Heart left ventricle (tissue), 16 donors: ENCODE measurements around the gene ARHGEF7. TPM values are rescaled to one million over a fixed set of nuclear protein-coding genes. Genes with fewer than 3 reads are reported as not detected.

Source experiments
- ATAC-seq, 4 donors: fragments of 200-7000 bp; cut with Tn5 transposase; one replicate each; pipeline ENCODE4 v1.9.1; 2020 to 2022; ENCODE audit warnings: moderate library complexity in 4 of 4, mild to moderate bottlenecking in 3 of 4, moderate number of reproducible peaks in 1 of 4
- DNase-seq, 5 donors: peaks; one replicate each; pipeline ENCODE4 v3.0.0-alpha.2; 2020
- H3K27ac ChIP-seq, 12 donors: fragments of 200-600 bp; sonication (generic) in 4 of 12; one replicate each; pipeline versions ENCODE4 v1.5.0 to v1.8.0; 2016 to 2022; ENCODE audit warnings: mild to moderate bottlenecking in 2 of 12
- H3K27me3 ChIP-seq, 9 donors: fragments of 200-600 bp; sonication (generic) in 2 of 9; one replicate each; pipeline versions ENCODE4 v1.5.1 to v1.8.0; 2016 to 2022; ENCODE audit warnings: mild to moderate bottlenecking in 3 of 9
- H3K36me3 ChIP-seq, 9 donors: fragments of 200-600 bp; sonication (generic) in 2 of 9; one replicate each; pipeline versions ENCODE4 v1.5.0 to v1.8.0; 2018 to 2022; ENCODE audit warnings: mild to moderate bottlenecking in 2 of 9
- H3K4me1 ChIP-seq, 12 donors: fragments of 200-600 bp; sonication (generic) in 4 of 12; one replicate each; pipeline versions ENCODE4 v1.5.0 to v1.8.0; 2016 to 2022; ENCODE audit warnings: mild to moderate bottlenecking in 3 of 12
- H3K4me3 ChIP-seq, 12 donors: fragments of 200-600 bp; sonication (generic) in 4 of 12; one replicate each; pipeline versions ENCODE4 v1.5.0 to v1.8.0; 2017 to 2022; ENCODE audit warnings: mild to moderate bottlenecking in 9 of 12, moderate library complexity in 4 of 12
- H3K9me3 ChIP-seq, 12 donors: fragments of 200-600 bp; sonication (generic) in 4 of 12; one replicate each; pipeline versions ENCODE4 v1.5.0 to v1.8.0; 2016 to 2022; ENCODE audit warnings: mild to moderate bottlenecking in 1 of 12
- CTCF ChIP-seq, 12 donors: fragments of 200-600 bp; sonication (generic) in 4 of 12; IDR thresholded peaks; one replicate each; pipeline versions ENCODE4 v1.5.0 to v1.8.0; 2018 to 2022; ENCODE audit warnings: antibody characterized with exemption in 12 of 12, mild to moderate bottlenecking in 5 of 12
- POLR2A ChIP-seq, 2 donors: fragments of 450-650 bp; IDR thresholded peaks; one replicate each; pipeline ENCODE4 v1.6.1; 2017; ENCODE audit warnings: antibody characterized with exemption in 2 of 2, mild to moderate bottlenecking in 2 of 2, moderate library complexity in 2 of 2
- WGBS, 4 donors: extraction: QIAGEN DNeasy Blood & Tissue Kit in 2 of 4; methylation state at CpG; one replicate each; pipeline versions ENCODE4 v1.1.5 to v1.1.7; 2013 to 2018; 5-methylcytosine and 5-hydroxymethylcytosine counted together
- intact Hi-C, 10 donors: fragments of 100-400 bp; cut with DNase I; formaldehyde crosslinking; loops; one replicate each; pipeline versions ENCODE4 v1.11.1 to v1.14.2; 2022
- polyA plus RNA-seq, 2 donors: library from polyadenylated mRNA; stranded (reverse); fragments of 200-250 nt; gene quantifications; one replicate each; pipeline ENCODE4 v1.2.3, GENCODE V29; 2013
- total RNA-seq, 9 donors: library from RNA; depleted of rRNA in 2 of 9; stranded (reverse); fragments of >200 nt in 2 of 9; fragmentation: NEBNext Ultra II Directional in 3 of 9; extraction: Animal tissue kit (Norgen Biotek cat#: 25700) in 3 of 9; gene quantifications; one replicate each; pipeline versions ENCODE4 v1.1.0 to v1.2.4, GENCODE V29; 2016 to 2023
- donor health status: ischemic (EF 13 %, LVEDD 7.1; RV severe dilation, severe dysfunction).
- donor health status: healthy with polysubstance abuse.
- donor health status: DM: no; HTN: yes; CAD: no.
- donor health status: DM: no; HTN: no; CAD: no.
- donor health status: ischemic (EF 25% LVEDD 6.9; RV normal size, moderate dysfunction).
- donor health status: ischemic (EF 25% LVEDD 5.7; RV mildly dilated, moderate dysfunction).
- donor health status: healthy.
- donor health status: DM: yes; HTN: yes; CAD: no.
- donor health status: ischemic (EF 35%, LVEDD 5.7; RV mildly dilated, moderate dysfunction).
- donor health status: nonischemic (EF 11% LVEDD 7.7; RV severe dilation, severe dysfunction).
- donor health status: DM: yes; HTN: yes; CAD: no.
- donor health status: PGD.
- donor health status: ischemic (EF 29% LVEDD 5.4; RV normal size, mild dysfunction).
- donor health status: nonischemic (EF 23%, LVEDD 6.1; RV moderate dilation, normal function).

Gene ARHGEF7
- total and polyA plus RNA-seq, 11 donors: 16.6 to 60.9 (median 37.5) TPM

- ATAC-seq (no peak), DNase-seq (no peak)
- no peak overlapping the region for H3K4me3 ChIP-seq
- TF ChIP-seq CTCF (IDR thresholded peaks at IDR 0.05) (no peak), POLR2A (IDR thresholded peaks at IDR 0.05) (no peak)
- H3K4me1 ChIP-seq: no peaks in the 10 kb centered on the region
- peaks cover 0 to 100% (median 71%) of the 10 kb centered on the region in 9 donors for H3K36me3 ChIP-seq
- no peaks in the 10 kb centered on the region for H3K27me3 ChIP-seq
- WGBS, 4 donors: 91 to 94% (median 92%) methylated on average over 13 of the region's 13 CpGs
- intact Hi-C loops: no loop called here
- H3K9me3 ChIP-seq: no peaks in the 10 kb centered on the region
- H3K27ac ChIP-seq: no peak overlapping the region
Observed at GRCh38 chr13:111292710-111293485, 177.8 kb downstream of the ARHGEF7 start.

GRCh38 chr13:111295886-111296285 is 180.8 kb downstream of the ARHGEF7 start:
- peaks cover 0 to 98% (median 65%) of the 10 kb centered on the region in 9 donors for H3K36me3 ChIP-seq
- H3K4me1 ChIP-seq: no peaks in the 10 kb centered on the region
- no peaks in the 10 kb centered on the region for H3K27me3 ChIP-seq
- no peaks in the 10 kb centered on the region for H3K9me3 ChIP-seq
- H3K27ac ChIP-seq: no peak overlapping the region
- WGBS, 4 donors: 76 to 97% (median 92%) methylated on average over 9 of the region's 9 CpGs
- intact Hi-C loops: no loop called here
- no peak for TF ChIP-seq CTCF (IDR thresholded peaks at IDR 0.05)
- TF ChIP-seq POLR2A (IDR thresholded peaks at IDR 0.05): no peak
- ATAC-seq: no peak
- no peak for DNase-seq
- H3K4me3 ChIP-seq: no peak overlapping the region

GRCh38 chr13:111296417-111296816 is 181.3 kb downstream of the ARHGEF7 start:
- no peak for ATAC-seq
- intact Hi-C loops: no loop called here
- no peak for DNase-seq
- Histone ChIP-seq H3K27me3 (no peaks in the 10 kb centered on the region), H3K27ac (no peak overlapping the region), H3K4me1 (no peaks in the 10 kb centered on the region), H3K36me3 (peaks cover 0 to 98% (median 65%) of the 10 kb centered on the region in 9 donors), H3K4me3 (no peak overlapping the region), H3K9me3 (no peaks in the 10 kb centered on the region)
- no peak for TF ChIP-seq CTCF (IDR thresholded peaks at IDR 0.05)
- 81 to 84% (median 82%) methylated on average over 6 of the region's 6 CpGs for WGBS, 4 donors

- Histone ChIP-seq H3K36me3 (peaks cover 0 to 98% (median 65%) of the 10 kb centered on the region in 9 donors), H3K27ac (no peak overlapping the region), H3K9me3 (no peaks in the 10 kb centered on the region), H3K4me3 (no peak overlapping the region), H3K4me1 (no peaks in the 10 kb centered on the region), H3K27me3 (no peaks in the 10 kb centered on the region)
- no peak for ATAC-seq
- TF ChIP-seq CTCF (IDR thresholded peaks at IDR 0.05) (no peak), POLR2A (IDR thresholded peaks at IDR 0.05) (no peak)
- intact Hi-C loops: no loop called here
- 76 to 87% (median 83%) methylated on average over 12 to 13 of the region's 13 CpGs for WGBS, 4 donors
- no peak for DNase-seq
Observed at GRCh38 chr13:111298214-111298975, 183.3 kb downstream of the ARHGEF7 start.
